Epithelial cell of proximal tubule (primary cell): Measurements from ENCODE around the gene SFMBT2. TPM values are rescaled to one million over a fixed set of nuclear protein-coding genes. Genes with fewer than 3 reads are reported as not detected.
A peak's percentile ranks its signal among the peaks of the same experiment; 100 is the strongest.

Experiments
- DNase-seq: peaks from one replicate; pipeline ENCODE4 v3.0.0-alpha.2; 2011; ENCODE audit warnings: low read depth
- H3K4me3 ChIP-seq: 2 replicates; pipeline ENCODE4 v1.5.1; 2011; ENCODE audit warnings: low read depth, mild to moderate bottlenecking, low read length
- total RNA-seq: library from RNA; depleted of rRNA; stranded (reverse); fragments of >200 nt; gene quantifications from 2 replicates; pipeline ENCODE4 v1.2.3, GENCODE V29; 2015
- TF ChIP-seq, protein P1 (sequence below): conservative IDR thresholded peaks from 2 replicates; pipeline ENCODE4 v1.5.1; 2012; ENCODE audit warnings: low read depth, mild to moderate bottlenecking, low read length

Gene SFMBT2
- total RNA-seq, 1 donor from 2014 or later = 2.4 TPM

DNA sequence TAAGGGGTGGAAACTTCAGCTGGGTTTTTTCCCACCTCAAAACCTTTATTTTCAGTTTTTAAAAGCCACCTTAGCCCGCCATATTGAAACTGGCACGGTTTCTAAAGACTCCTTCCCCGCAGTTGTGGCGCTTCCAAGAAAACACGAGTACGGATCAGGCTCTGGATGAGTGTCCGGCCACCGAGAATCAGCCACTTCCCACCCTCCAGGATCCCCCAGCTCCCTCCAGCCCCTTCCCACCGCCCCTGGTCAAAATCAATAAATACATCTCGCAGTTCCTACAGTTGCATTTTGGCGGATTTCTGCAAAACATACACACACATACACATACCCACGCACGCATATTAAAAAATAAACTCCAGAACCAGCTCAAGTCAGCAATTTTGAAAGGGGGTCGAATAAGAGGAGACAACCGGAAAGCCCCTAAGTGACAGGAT, 1.1 kb downstream of the SFMBT2 start:
- peak; percentile 10 for DNase-seq
- peak overlapping the region; percentile 63 for H3K4me3 ChIP-seq
- TF ChIP-seq, protein P1, sequence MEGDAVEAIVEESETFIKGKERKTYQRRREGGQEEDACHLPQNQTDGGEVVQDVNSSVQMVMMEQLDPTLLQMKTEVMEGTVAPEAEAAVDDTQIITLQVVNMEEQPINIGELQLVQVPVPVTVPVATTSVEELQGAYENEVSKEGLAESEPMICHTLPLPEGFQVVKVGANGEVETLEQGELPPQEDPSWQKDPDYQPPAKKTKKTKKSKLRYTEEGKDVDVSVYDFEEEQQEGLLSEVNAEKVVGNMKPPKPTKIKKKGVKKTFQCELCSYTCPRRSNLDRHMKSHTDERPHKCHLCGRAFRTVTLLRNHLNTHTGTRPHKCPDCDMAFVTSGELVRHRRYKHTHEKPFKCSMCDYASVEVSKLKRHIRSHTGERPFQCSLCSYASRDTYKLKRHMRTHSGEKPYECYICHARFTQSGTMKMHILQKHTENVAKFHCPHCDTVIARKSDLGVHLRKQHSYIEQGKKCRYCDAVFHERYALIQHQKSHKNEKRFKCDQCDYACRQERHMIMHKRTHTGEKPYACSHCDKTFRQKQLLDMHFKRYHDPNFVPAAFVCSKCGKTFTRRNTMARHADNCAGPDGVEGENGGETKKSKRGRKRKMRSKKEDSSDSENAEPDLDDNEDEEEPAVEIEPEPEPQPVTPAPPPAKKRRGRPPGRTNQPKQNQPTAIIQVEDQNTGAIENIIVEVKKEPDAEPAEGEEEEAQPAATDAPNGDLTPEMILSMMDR = no peak

DNA sequence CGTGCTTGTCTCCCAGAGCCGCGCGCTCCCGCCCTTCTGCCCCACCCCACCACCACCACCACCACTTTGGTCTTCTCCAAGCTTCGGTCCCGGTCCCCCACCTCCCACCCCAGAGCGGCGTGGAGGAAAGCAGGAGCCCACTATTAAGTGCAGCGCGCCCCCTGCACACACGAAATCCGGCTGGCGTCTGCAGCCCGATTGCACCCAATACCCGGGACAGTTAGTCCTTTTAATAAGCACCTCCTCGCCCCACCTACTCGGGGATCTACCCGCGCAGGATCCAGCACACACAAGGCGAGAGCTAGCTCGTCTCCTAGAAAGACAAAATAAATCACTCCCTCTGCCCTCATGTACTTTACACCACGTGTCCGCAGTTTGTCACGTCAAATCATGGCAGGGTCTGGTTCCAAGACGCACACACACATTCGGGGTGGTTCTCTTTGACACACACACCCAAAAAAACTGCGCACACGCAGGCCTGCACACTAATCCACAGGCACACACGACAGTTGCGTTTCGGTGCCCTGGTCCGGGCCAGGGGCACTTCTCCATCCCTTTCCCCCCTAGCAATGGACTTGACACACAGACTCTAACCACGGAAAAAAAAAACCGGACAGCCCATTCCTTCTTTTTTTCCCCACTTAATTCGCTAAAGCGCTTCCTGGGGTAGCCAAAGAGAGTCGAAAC, 1.6 kb downstream of the SFMBT2 start:
- DNase-seq = no peak
- TF ChIP-seq, protein P1 = no peak
- H3K4me3 ChIP-seq = peak overlapping the region; percentile 63

DNA sequence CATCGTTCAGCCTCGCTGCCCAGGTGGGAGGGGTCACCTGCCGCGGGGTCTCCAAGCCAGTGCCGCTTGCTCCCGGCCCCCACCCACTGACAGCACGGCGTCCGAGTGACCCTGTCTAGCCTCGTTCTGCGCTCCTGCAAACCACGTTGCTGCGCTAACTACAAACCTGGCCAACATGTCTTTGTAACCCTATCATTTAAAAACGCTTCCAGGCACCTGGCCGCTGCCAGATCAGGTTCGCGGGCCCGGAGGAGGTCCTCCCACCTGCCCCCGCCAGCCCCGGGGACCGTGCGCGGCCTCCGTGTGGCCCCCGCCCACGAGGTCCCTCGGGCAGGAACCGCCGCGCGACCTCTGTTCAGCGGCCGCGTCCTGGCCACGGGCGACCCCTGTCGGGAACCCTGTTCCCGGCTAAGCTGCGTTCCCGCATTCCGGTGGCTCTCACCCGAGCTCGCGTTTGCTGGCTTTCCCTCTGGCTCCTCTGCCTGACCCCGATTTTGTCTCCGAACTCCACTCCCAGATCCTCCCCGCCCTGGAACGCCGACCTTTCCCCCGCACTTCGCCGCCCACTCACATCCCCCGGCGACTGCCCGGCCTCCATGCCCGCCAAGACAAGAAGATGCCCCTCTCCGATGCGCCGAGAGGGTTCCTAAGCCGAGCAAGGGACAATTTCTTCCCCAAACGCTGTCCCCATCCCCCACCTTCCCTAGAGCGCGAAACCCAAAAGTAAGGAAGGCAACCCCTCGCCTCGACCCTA, 2.4 kb downstream of the SFMBT2 start:
- peak overlapping the region; percentile 63 for H3K4me3 ChIP-seq
- TF ChIP-seq, protein P1 = peak; percentile 44
- no peak for DNase-seq

DNA sequence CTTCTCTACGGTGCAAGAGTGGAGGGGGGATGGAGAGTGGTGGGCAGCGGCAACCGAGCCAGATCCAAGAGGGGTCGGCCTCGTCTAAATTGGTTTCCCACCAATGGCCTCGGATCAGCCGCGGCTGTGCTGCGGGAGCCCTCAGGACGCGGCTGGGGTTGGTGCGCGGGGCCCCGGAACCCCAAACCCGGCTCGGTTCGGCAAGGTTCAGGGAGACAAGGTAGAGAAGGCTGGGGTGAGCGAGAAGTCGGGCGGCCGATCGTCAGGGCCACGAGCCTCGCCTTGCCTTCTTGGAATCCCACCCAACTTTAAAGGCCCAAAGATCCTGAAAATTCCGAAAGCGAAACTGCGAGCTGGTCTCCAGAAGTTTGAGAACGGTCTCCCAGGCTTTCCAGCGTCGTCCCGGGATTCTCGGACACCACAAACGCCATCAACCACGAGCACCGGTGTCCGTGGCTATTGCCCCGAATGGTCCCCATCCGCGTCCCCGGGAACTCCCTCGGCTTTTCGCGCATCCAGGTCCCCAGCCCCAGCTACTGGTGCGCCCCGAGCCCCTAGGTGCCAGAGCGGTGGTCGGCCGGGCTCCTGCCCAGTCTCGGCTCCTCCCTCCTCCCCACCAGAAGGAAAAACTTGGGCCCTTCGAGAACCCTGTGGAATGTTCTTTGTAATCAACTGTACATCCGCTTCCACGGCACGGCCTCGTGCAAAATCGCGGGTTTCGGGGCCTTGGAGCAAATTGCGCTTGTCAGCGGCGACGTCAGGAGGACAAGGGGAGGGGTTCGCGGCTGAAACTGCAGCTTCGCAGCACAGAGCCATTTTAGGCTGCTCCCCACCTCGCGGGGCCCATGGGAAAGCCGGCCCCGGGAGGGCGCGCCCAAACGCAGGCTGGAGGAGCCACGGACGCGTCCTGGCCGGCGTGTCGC, 3.2 kb downstream of the SFMBT2 start:
- H3K4me3 ChIP-seq = peak overlapping the region; percentile 63
- DNase-seq = no peak
- TF ChIP-seq, protein P1 = no peak

DNA sequence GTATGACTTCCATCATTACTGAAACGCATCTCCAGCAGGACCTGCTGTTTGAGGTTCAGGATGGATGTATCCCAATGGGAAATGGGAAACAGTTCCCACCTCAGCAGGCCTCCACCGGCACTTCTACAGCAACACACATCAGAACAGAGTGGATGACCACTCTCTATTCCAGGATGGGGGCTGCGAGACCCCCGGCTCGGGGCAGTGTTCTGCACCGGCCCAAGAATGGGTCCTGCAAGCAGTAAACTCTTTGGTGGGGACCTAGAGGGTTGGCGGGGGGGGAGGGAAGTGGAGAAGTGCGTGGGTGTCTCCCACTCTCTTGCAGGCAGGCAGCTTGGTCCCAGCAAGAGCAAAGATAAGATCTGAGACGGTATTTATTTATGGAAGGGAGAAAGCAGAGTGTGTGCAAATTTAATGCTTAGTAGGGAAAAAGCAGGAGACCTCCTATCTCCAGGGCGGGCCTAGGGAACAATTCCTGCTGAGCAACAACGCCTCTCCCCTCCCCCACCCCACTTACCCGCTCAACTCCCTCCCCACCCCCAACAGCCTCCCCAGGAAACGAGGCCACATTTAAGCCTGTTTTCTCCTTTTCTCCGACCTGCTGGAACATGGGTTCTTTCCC, 4.0 kb downstream of the SFMBT2 start:
- TF ChIP-seq, protein P1 = no peak
- no peak for DNase-seq
- peak overlapping the region; percentile 63 for H3K4me3 ChIP-seq

DNA sequence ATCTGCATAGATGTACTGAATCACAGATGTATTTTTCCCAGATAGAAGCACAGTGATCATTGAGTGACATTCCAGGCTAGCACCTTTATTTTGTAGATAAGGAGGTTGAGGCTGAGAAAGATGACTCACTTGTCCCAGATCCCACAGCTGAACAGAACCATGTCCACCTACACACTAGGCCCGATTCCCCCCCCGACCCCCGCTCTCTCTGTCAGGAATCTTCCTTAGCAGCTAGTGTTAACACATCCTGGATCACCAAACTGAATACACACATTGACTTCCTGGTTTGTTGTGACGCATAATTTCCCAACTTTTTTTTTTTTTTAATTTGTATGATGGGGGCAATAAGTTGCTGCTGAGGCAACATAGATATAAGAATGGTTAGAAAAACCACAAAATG, 5.2 kb downstream of the SFMBT2 start:
- no peak for DNase-seq
- TF ChIP-seq, protein P1 = no peak
- no peak overlapping the region for H3K4me3 ChIP-seq
